Left cardiac atrium (tissue), 4 donors: ENCODE results near the gene FAM227A. TPM values are rescaled to one million over a fixed set of nuclear protein-coding genes. Genes with fewer than 3 reads are reported as not detected.

ENCODE experiments used
- ATAC-seq, 2 donors: fragments of 200-7000 bp; cut with Tn5 transposase; one replicate each; pipeline ENCODE4 v1.9.1; 2020; ENCODE audit warnings: mild to moderate bottlenecking in 2 of 2, moderate library complexity in 2 of 2
- DNase-seq: peaks from one replicate; pipeline ENCODE4 v3.0.0-alpha.2; 2020
- intact Hi-C, 2 donors: fragments of 100-400 bp; cut with DNase I; formaldehyde crosslinking; loops; one replicate each; pipeline versions ENCODE4 v1.14.1 to v1.15.1; 2022 to 2023
- long read RNA-seq: library from polyadenylated mRNA; unstranded; transcript quantifications from one replicate; pipeline ENCODE4 v2.0.0, GENCODE V29; 2021
- total RNA-seq, 2 donors: library from RNA; stranded (reverse); fragmentation: NEBNext Ultra II Directional; extraction: Animal tissue kit (Norgen Biotek cat#: 25700); gene quantifications; one replicate each; pipeline ENCODE4 v1.2.1, GENCODE V29; 2021
- donor health status: DM: no; HTN: yes; CAD: no.
- donor health status: DM: no; HTN: yes; CAD: no; lungs with severe emphysema.
- donor health status: DM: yes; HTN: yes; CAD: no.
- donor health status: Dilated cardiomyopathy.

Gene FAM227A
- under 1 TPM; 0.44 to 0.68 TPM for total RNA-seq
- long read RNA-seq = 0 reads

DNA sequence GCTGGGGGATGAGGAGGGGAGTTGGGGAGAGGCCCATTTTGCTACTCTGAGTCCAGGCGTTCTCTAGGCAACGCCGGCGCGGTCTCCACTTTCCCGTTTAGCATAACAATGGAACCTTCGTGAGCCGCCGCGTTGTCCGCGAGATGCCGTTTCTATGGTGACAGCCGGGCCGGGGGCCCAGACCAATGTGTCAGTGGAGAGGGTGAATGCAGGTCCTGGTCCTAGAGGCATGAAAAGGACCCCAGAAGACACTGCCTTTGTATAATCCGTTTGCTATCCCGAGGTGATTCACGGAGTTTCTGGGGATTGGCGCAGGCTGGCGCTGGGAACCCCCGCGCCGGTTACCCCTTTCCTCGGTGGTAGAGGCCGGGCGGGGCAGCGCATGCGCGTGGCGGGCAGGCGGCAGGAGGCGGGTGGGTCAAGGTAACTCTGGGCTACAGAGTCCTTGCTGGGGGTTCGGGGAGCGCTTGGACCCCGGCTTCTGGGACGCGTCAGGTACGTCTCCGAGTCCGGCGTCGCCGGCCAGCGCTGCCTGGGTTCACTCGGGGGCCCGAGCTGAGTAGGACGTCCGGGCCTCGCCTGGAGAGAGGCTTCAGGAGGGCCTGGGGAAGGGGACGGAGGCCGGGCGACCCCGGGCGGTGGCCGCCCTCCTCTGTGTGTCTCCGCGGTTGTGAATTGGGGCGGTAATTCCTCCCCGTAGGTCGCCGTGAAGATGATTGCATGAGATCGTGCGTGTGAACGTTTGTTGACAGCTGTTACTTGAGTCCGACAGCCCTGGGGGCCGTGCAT lies at the start of gene FAM227A, which contains the start of gene CBY1:
TSS of gene FAM227A (minus strand) at position 137 of the 789 bp plus-strand sequence. CDS start 6,224 bp downstream, outside the sequence.
TSS of gene CBY1 (plus strand) at position 383 of the 789 bp plus-strand sequence. CDS start 11,417 bp downstream, outside the sequence.
- DNase-seq = peak; percentile 93
- intact Hi-C loops = no loop called here
- peak; percentile 96 to 98 for ATAC-seq

DNA sequence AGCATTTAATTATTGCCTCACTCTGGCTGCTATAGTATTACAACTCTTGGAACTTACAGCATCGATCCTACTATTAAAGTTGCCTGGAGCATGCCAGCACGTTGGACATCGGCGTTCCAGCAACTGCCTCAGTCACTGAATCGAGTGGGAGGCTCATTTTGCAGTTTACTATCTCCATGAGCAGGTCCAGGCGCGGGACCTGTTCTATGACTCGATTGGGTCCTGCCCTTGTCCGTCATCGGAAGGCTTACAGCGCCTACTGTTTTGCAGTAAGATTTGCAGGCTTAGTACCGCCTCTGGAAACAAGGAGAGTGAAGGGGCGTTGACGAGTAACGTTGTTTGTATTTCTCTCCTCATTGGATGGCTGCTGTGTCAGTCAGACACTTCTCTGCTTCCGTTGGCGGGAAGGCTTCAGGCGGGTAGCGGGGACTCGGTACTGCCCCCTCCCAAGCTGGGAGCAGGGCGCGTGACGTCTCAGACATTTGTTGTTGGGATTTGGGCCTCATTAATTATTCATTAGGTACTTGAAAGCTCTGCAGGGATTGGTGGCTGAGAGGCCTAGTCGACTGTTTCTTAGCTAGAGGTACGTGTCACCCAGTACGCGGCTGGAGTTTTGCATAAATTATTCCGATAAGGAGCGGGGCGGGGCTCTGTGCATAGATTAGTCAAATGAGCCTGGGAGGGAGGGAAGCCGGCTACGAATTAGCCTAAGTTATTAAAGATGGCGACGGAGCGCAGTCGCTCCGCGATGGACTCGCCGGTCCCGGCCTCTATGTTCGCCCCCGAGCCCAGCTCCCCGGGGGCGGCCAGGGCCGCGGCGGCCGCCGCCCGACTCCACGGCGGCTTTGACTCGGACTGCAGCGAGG lies 49.3 kb upstream of the FAM227A start, which contains the start of gene GTPBP1:
TSS of gene GTPBP1 (plus strand) at position 710 of the 866 bp plus-strand sequence. CDS start at position 722, 12 bp downstream.
- ATAC-seq (peak; percentile 88 to 91), DNase-seq (peak; percentile 98)
- intact Hi-C loops = no loop called here

DNA sequence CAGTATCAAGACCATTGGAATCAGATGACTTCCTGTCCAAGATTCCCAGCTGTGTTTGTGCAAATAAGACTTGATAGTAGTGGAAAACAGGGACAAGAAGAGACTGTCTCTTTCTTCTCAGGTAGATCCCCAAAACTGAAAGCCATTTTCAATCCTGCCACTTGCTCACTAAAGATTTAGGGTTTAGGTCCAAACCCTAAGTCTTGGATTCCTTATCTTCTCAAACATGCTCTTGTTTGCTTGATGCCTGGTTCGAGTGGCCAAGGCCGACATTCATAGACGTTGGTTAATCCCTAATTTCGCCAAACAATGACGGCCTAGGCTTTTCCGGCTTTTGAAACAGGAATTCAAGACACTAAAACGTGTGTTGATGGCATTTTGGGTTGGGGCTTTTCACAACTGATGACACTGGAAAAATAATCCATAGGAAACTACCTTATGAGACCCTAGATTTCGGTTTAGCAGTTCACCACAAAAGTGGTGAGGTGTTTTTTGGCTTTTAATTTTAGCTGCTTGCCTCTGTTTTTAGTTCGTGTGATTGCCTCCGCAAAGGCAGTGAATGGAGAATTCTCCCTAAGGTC lies 48.6 kb upstream of the FAM227A start:
- no peak for DNase-seq
- no peak for ATAC-seq
- intact Hi-C loops = no loop called here

DNA sequence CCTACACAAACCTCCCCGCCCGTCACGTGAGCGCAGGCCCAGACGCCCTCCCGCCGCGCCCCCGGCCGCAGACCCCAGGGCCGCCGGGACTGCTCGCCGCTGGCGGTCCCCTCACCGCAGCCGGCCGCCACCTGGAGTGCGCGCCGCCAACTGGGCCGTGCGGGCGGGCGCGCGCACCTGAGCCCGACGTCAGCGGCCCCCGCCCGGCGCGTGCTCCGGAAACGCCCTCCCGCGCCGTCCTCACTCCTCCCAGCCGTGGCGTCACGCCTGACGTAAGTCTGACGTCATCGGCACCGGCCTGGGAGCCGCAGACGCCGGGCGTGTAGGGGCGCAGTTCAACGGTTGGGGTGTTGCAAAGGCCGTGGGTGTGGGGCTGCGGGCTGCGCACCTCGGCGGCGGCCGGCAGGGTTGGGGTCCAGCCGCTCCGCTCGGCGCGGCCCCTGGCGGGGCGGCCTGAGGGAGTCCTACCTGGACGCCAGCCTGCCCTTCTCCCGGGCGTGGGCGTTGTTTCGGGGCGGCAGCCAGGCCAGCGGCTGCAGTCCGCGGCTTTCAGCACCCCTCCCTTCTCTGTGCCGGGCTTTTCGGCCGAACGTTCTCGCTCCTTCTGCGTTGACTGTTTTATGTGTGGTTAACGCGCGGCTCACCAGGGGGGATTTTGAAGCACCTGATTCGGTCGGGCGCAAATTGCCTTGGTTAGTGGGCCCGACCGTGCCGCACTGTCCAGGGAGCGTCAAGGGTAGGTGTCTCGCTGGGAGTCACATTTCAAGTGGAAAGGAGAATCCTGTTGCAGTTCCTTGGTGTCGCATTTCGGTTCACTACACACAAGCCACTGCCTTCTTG lies 44.8 kb upstream of the FAM227A start, which contains the start of gene JOSD1:
TSS of gene JOSD1 (minus strand) at position 155 of the 840 bp plus-strand sequence. CDS start 956 bp downstream, outside the sequence.
- peak; percentile 96 for DNase-seq
- intact Hi-C loops = no loop called here
- peak; percentile 56 to 73 for ATAC-seq

DNA sequence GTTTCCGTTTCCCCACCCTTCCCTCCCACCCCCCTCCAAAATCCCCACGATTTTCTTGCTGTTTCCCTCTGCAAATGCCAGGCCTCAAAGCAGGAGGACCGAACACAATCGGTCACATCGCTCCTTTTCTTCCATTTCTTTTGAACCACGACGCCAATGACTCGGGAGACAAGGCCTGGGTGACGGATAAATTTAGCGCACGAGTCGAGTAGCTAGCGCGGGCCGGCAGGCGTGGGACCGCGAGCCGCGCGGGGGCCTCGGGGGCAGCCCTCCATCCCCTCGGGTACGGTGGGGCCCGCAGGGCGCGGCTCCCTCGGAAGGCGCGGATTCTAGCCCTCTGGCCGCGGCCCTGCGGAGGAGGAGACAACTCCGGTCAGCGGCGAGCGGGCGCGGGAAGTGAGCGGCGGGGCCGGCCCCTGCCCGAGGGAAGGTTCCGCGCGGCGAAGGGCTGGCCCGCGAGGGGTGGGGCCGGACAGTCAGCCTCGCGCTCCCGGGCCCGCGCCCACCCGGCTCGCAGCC lies 44.1 kb upstream of the FAM227A start:
- ATAC-seq (peak; percentile 48 to 59), DNase-seq (peak; percentile 83)
- intact Hi-C loops = no loop called here

DNA sequence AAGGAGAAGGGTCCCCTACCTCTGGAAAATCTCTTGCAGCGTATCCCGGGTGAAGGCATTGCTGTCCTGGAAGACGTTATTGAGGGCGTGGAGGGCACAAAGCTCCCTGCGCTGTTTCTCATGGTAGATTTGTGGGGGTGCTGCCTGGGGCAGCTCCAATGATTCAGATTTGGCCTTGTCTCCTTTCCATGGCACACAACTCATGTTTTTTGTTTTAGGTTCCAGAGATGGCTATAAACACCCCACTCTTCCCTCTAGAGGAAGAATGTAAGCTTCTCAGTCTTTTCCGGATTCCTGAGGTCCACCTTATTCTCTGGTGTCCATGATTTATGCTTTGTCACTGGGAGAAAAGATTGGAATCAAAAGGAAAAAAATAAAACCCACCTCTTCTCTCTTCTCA lies 43.6 kb upstream of the FAM227A start:
- intact Hi-C loops = no loop called here
- no peak for ATAC-seq

DNA sequence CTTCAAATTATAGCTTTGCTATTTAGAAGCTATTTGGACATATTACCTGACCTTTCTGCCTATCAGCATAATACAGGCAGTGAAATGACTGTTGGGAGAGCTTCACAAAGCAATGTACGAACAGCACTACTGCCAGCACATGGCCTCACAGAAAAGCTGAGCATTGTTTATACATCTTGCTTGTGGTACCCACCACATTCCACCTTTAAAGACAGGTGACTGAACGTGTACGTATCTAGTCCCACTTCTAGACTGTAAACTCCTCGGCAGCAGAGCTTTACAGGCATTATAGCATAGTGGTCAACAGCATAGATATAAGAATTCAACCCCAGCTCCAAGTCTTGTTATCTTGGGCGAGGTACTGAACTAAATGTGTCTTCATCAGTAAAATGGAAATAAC lies 43.0 kb upstream of the FAM227A start:
- DNase-seq (no peak), ATAC-seq (no peak)
- intact Hi-C loops = no loop called here

More for the DNA sequence above, 43.6 kb upstream of the FAM227A start:
- no peak for DNase-seq

DNA sequence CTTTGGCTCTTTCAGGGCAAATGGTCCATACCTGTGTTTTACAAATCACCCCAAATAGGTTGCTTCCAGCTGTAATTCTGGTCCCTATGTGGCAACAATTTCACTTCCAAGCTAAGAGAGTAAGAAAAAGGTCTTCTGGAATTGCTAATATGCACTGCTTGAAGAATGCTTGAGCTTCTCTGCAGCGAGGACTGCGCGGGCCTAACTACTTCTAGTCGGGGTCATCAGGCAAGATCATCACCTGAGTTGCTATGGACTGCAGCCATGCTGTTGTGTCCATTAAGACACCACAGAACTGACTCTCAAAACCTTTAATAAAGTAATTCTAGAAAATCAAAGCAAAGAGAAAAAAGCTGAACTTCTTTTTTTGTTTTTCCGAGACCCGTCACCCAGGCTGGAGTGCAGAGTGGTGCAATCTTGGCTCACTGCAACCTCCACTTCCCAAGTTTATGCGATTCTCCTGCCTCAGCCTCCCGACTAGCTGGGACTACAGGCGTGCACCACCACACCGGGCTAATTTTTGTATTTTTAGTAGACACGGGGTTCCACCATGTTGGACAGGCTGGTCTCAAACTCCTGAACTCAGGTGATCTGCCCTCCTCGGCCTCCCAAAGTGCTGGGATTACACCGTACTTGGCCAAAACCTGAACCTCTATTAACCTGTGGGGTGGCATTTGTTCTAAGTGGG lies 42.4 kb upstream of the FAM227A start:
- no peak for ATAC-seq
- intact Hi-C loops = no loop called here

DNA sequence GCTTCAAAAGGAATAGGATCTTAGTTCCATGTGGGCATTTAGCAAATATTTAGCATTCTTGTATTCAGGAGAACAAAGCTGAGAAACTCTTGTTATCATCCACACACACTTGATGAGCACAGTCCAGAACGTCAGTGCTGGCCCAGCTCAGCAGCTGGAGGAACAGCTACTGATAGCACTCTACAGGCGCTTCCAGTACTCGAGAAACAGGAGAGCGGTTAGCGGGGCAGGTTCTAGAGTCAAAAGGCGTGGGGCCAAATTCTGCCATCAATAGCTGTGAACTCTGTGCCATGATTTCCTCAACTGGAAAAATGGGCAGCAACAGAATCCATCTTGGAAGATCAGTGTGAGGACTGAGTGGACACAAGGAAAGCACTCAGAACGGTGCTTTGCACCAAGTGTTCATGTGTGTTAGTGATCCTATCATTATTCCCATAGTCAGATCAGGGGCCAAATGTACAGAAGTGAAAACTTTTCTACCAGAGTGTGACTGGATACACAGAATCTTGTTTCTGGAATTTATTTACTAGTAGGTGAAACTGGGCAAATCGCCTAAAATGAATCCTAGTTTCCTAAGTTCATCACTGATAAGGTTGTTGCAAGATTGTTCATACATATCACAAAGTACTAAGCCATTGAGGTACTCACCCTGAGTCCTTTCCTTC lies 41.4 kb upstream of the FAM227A start:
- ATAC-seq (peak in 1 of 2 donors; percentile 4), DNase-seq (peak; percentile 61)
- intact Hi-C loops = no loop called here

More for the DNA sequence above, 42.4 kb upstream of the FAM227A start:
- DNase-seq = no peak

DNA sequence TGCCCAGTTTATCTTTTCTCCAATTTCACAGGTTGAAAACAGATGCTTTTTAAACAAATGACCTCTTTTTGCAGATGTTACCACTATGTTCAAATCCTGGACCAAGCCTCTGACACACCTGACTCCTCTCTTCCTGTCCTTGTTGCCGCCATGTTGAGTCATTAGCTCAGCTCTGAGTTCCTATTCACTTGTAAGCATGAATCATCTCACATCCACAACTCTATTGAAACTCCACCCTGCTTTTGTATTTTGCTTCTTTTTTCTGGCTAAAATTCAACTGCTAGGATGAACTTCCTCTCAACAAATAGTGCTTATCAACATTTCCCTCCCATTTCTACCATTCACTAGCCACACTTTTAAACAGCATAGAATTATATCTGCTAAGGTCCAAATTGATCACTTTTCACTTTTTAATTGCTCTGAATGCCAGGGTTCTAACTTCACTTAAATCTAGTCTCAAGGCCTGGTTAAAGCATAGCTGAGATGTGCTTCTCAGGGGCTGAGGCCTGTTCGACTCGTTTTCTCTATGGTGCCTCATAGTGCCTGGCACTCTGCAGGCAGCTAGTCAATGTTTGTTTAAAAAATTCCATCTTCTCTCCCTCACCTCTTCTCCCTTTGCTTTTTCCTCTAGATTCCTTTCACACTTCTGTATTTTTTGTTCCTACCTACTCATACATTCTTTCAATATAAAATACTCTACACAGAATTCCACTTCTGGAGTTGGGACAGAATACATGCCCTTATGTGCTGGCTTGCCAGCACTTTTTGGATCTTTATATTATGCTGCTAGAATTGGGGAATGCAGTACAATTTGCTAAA lies 40.6 kb upstream of the FAM227A start:
- ATAC-seq = peak in 1 of 2 donors; percentile 36
- intact Hi-C loops = no loop called here
- DNase-seq = no peak

DNA sequence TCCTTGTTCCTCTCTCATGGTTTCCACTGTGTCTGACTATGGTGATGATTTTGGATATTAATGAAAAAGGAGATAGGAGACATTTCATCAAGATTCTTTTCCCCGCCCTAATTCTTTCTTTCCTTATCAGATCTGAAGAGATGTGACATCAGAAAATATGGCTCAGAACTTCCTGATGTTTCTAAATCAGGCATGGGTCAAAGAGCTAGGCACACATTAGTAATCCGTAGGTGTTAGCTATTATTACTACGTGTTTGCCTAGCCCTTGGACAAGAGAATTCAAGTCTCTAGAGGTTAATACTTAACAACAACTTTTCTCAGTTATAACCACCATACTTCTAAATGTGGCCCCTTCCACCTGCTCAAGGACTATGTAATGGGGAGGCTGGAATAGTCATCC lies 38.7 kb upstream of the FAM227A start:
- DNase-seq (no peak), ATAC-seq (no peak)
- intact Hi-C loops = no loop called here

DNA sequence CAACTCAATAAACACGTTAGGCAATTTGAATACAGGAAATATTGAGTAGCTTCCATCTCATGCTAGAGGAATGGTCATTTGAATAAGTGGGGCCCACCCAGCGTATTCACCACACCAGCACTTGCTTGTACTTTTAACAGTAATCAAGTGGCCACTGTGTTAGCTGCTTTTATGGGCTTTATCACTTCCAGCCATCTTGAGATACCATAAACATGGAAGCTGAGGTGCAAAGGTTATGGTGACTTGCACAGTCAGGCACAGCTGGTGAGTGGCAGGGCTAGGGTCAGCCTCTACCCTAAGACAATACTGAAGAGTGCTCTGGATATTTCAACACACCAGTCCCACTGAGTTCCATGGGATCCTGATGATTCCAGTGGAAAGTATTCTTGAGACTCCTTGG lies 37.9 kb upstream of the FAM227A start:
- ATAC-seq = no peak

DNA sequence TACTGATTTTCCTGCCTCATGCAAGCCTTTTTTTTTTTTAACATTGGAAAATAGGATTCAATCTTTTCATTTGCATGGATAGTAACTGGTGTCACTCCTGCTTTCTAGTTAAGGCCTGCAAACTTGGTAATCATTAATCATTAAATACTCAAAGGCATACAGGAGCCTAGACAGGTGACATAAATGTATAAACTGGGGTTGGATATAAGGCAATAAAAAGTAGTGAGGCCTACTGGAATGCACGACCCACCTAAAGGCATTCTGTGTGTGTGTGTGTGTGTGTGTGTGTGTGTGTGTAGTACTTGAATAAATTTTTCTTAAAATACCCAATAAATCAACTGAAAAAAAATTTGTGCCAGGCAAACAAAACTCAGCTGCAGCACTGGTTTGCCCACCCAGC lies 33.5 kb upstream of the FAM227A start:
- no peak for ATAC-seq
- intact Hi-C loops = no loop called here
- DNase-seq = no peak

More for the DNA sequence above, 37.9 kb upstream of the FAM227A start:
- DNase-seq = no peak
- intact Hi-C loops = no loop called here

DNA sequence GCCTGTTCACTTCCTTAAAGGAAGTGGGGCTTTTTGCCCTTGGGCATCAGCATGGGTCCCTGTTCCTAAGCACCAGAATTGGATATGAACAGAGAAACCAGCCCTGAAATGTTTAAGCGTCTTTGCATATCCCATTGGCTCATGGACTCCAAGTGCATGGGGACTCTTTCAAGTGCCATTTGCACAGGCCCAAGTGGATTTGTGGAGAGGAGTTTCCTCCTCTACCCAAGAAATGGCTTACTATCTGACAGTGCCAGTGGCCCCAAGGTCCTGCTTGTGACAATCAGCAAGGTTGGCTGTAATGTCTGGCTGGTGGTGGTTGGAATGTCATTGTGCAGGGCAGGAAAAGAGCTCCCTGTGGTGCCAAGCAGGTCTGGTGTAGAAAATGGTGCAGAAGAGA lies 29.6 kb upstream of the FAM227A start:
- intact Hi-C loops = no loop called here
- ATAC-seq = no peak
- no peak for DNase-seq

DNA sequence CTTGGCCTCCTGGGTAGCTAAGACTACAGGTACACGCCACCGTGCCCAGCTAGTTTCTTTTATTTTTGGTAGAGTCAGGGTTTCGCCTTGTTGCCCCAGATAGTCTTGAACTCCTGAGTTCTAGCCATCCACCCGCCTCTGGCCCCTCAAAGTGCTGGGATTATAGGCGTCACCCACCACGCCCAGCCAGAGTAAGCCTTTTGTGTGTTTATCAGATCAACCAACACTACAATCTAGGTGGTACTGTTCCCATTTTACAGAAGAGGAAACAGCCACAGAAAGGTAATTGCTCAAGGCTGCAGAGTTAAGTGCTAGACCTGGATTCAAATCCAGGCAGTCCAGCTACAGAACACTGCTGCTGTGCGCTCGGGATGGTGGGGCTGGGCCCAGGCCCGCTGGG lies 28.7 kb upstream of the FAM227A start:
- DNase-seq (no peak), ATAC-seq (no peak)
- intact Hi-C loops = no loop called here

DNA sequence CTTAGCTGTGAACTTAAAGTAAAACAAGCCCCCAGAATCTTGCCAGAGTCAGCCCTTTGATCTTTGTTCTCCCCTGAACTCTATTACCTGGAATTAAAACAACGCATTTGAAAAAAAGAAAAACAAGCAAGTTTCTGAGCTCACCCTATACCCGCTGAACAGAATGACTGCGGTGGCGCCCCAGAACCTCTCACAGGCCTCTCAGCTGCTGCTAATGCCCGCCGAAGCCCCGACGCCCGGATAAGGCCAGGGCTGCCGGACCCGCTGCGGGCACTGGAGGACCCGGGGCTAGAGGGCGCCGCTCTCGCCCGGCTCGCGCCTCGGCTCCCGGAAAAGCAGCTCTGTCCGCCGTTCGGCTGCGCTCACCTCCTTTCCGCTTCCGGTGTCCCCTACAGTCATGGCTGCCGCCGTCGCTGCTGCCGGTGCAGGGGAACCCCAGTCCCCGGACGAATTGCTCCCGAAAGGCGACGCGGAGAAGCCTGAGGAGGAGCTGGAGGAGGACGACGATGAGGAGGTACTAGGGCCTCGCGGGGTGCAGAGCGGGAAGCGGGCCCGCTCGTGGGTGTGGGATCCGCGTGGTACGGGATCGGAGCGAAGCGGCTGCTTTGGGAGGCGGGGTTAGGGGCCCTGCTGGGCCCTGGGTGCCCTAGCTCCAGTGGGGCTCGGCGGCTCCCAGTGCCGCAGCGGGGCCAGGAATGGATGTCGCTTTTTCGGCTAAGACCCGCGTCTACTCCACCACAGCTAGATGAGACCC lies 25.6 kb upstream of the FAM227A start, which contains the start of gene TOMM22:
TSS of gene TOMM22 (plus strand) at position 376 of the 754 bp plus-strand sequence. CDS start at position 398, 22 bp downstream.
- ATAC-seq (peak; percentile 99 to 100), DNase-seq (peak; percentile 92)
- intact Hi-C loops = no loop called here
